Activated T-helper 17 cell treated with anti-CD3 and anti-CD28 coated beads, Interleukin-2, amount 50 U/mL, for 72 hours (primary cell): ENCODE results near the gene CCR8. TPM values are rescaled to one million over a fixed set of nuclear protein-coding genes. Genes with fewer than 3 reads are reported as not detected.
A peak's percentile ranks its signal among the peaks of the same experiment; 100 is the strongest.

Source experiments
- ATAC-seq: fragments of 150-1000 bp; cut with Tn5 transposase; replicated peaks from 2 replicates; pipeline ENCODE4 v1.10.0; 2021; ENCODE audit warnings: mild to moderate bottlenecking, moderate library complexity
- H3K27ac Mint-ChIP-seq: one replicate; pipeline ENCODE4 v1.8.0; 2022; ENCODE audit warnings: mixed read lengths
- H3K27me3 Mint-ChIP-seq: one replicate; pipeline ENCODE4 v1.8.0; 2022; ENCODE audit warnings: mixed read lengths
- H3K36me3 Mint-ChIP-seq: one replicate; pipeline ENCODE4 v1.8.0; 2022; ENCODE audit warnings: low read depth, mild to moderate bottlenecking, mixed read lengths
- H3K4me1 Mint-ChIP-seq: one replicate; pipeline ENCODE4 v1.8.0; 2022; ENCODE audit warnings: mixed read lengths
- H3K4me3 Mint-ChIP-seq: one replicate; pipeline ENCODE4 v1.8.0; 2022; ENCODE audit warnings: mild to moderate bottlenecking, mixed read lengths
- H3K9me3 Mint-ChIP-seq: one replicate; pipeline ENCODE4 v1.8.0; 2022; ENCODE audit warnings: mixed read lengths
- total RNA-seq, 2 donors: library from RNA; stranded (reverse); gene quantifications; one replicate each; pipeline ENCODE4 v1.2.3, GENCODE V29; 2022

The CCR8 gene
- total RNA-seq, 2 donors from 2014 or later: 0.87 to 10.2 TPM

- Mint-ChIP-seq H3K27ac (no peak overlapping the region), H3K9me3 (no peaks in the 10 kb centered on the region), H3K4me1 (peaks cover 27% of the 10 kb centered on the region), H3K27me3 (no peaks in the 10 kb centered on the region), H3K36me3 (no peaks in the 10 kb centered on the region), H3K4me3 (no peak overlapping the region)
- peak; percentile 73 for ATAC-seq
These were observed 4.3 kb upstream of the CCR8 start for GRCh38 chr3:39325236-39325635.

GRCh38 chr3:39327053-39327745 is 2.3 kb upstream of the CCR8 start:
- Mint-ChIP-seq H3K27ac (peak overlapping the region; percentile 89), H3K9me3 (no peaks in the 10 kb centered on the region), H3K4me1 (peaks cover 23% of the 10 kb centered on the region), H3K27me3 (no peaks in the 10 kb centered on the region), H3K36me3 (no peaks in the 10 kb centered on the region), H3K4me3 (peak overlapping the region; percentile 51)
- peak; percentile 2 for ATAC-seq

- no peaks in the 10 kb centered on the region for H3K27me3 Mint-ChIP-seq
- ATAC-seq: peak; percentile 89
- peak overlapping the region; percentile 51 for H3K4me3 Mint-ChIP-seq
- H3K4me1 Mint-ChIP-seq: peaks cover 23% of the 10 kb centered on the region
- peak overlapping the region; percentile 89 for H3K27ac Mint-ChIP-seq
- H3K36me3 Mint-ChIP-seq: no peaks in the 10 kb centered on the region
- no peaks in the 10 kb centered on the region for H3K9me3 Mint-ChIP-seq
These were observed 1.7 kb upstream of the CCR8 start for GRCh38 chr3:39327746-39328349.

- no peak for ATAC-seq
- Mint-ChIP-seq H3K4me1 (peaks cover 23% of the 10 kb centered on the region), H3K36me3 (no peaks in the 10 kb centered on the region)
These were observed 1.3 kb downstream of the CCR8 start for GRCh38 chr3:39330824-39331223.

GRCh38 chr3:39332525-39332924 is 3.0 kb downstream of the CCR8 start:
- ATAC-seq: no peak
- Mint-ChIP-seq H3K27me3 (peaks cover 4% of the 10 kb centered on the region), H3K9me3 (no peaks in the 10 kb centered on the region), H3K36me3 (no peaks in the 10 kb centered on the region), H3K27ac (no peak overlapping the region), H3K4me3 (no peak overlapping the region), H3K4me1 (peaks cover 16% of the 10 kb centered on the region)

More at GRCh38 chr3:39330824-39331223, 1.3 kb downstream of the CCR8 start:
- no peak overlapping the region for H3K27ac Mint-ChIP-seq
- peaks cover 4% of the 10 kb centered on the region for H3K27me3 Mint-ChIP-seq
- H3K9me3 Mint-ChIP-seq: no peaks in the 10 kb centered on the region
- no peak overlapping the region for H3K4me3 Mint-ChIP-seq

GRCh38 chr3:39333607-39334006 is 4.1 kb downstream of the CCR8 start:
- H3K4me3 Mint-ChIP-seq: no peak overlapping the region
- no peak for ATAC-seq
- H3K9me3 Mint-ChIP-seq: no peaks in the 10 kb centered on the region
- H3K27me3 Mint-ChIP-seq: peaks cover 4% of the 10 kb centered on the region
- H3K36me3 Mint-ChIP-seq: no peaks in the 10 kb centered on the region
- H3K27ac Mint-ChIP-seq: no peak overlapping the region
- H3K4me1 Mint-ChIP-seq: peaks cover 6% of the 10 kb centered on the region

GRCh38 chr3:39334205-39334604 is 4.7 kb downstream of the CCR8 start:
- no peaks in the 10 kb centered on the region for H3K9me3 Mint-ChIP-seq
- H3K4me1 Mint-ChIP-seq: peaks cover 5% of the 10 kb centered on the region
- ATAC-seq: no peak
- no peaks in the 10 kb centered on the region for H3K36me3 Mint-ChIP-seq
- H3K4me3 Mint-ChIP-seq: no peak overlapping the region
- H3K27ac Mint-ChIP-seq: no peak overlapping the region
- peaks cover 4% of the 10 kb centered on the region for H3K27me3 Mint-ChIP-seq

GRCh38 chr3:39338201-39338600 is 8.7 kb downstream of the CCR8 start:
- no peaks in the 10 kb centered on the region for H3K9me3 Mint-ChIP-seq
- no peak overlapping the region for H3K27ac Mint-ChIP-seq
- H3K36me3 Mint-ChIP-seq: no peaks in the 10 kb centered on the region
- peaks cover 2% of the 10 kb centered on the region for H3K4me1 Mint-ChIP-seq
- ATAC-seq: no peak
- H3K27me3 Mint-ChIP-seq: peaks cover 4% of the 10 kb centered on the region
- no peak overlapping the region for H3K4me3 Mint-ChIP-seq

GRCh38 chr3:39339086-39339485 is 9.6 kb downstream of the CCR8 start:
- no peaks in the 10 kb centered on the region for H3K36me3 Mint-ChIP-seq
- no peaks in the 10 kb centered on the region for H3K9me3 Mint-ChIP-seq
- no peak overlapping the region for H3K27ac Mint-ChIP-seq
- ATAC-seq: no peak
- peaks cover 4% of the 10 kb centered on the region for H3K27me3 Mint-ChIP-seq
- no peak overlapping the region for H3K4me3 Mint-ChIP-seq
- peaks cover 7% of the 10 kb centered on the region for H3K4me1 Mint-ChIP-seq

GRCh38 chr3:39343076-39343717 is 13.7 kb downstream of the CCR8 start:
- Mint-ChIP-seq H3K4me3 (no peak overlapping the region), H3K36me3 (no peaks in the 10 kb centered on the region), H3K9me3 (no peaks in the 10 kb centered on the region), H3K4me1 (peaks cover 19% of the 10 kb centered on the region), H3K27ac (peak overlapping the region; percentile 54), H3K27me3 (no peaks in the 10 kb centered on the region)
- peak; percentile 52 for ATAC-seq

GRCh38 chr3:39343760-39344159 is 14.3 kb downstream of the CCR8 start:
- peak; percentile 58 for ATAC-seq
- H3K9me3 Mint-ChIP-seq: no peaks in the 10 kb centered on the region
- peaks cover 19% of the 10 kb centered on the region for H3K4me1 Mint-ChIP-seq
- H3K27me3 Mint-ChIP-seq: no peaks in the 10 kb centered on the region
- peak overlapping the region; percentile 54 for H3K27ac Mint-ChIP-seq
- H3K36me3 Mint-ChIP-seq: no peaks in the 10 kb centered on the region
- no peak overlapping the region for H3K4me3 Mint-ChIP-seq

- no peak for ATAC-seq
- no peak overlapping the region for H3K27ac Mint-ChIP-seq
- no peaks in the 10 kb centered on the region for H3K36me3 Mint-ChIP-seq
- no peaks in the 10 kb centered on the region for H3K9me3 Mint-ChIP-seq
- no peak overlapping the region for H3K4me3 Mint-ChIP-seq
- peaks cover 19% of the 10 kb centered on the region for H3K4me1 Mint-ChIP-seq
- H3K27me3 Mint-ChIP-seq: no peaks in the 10 kb centered on the region
These were observed 15.3 kb downstream of the CCR8 start for GRCh38 chr3:39344746-39345344.

GRCh38 chr3:39346785-39347585 is 17.5 kb downstream of the CCR8 start:
- Mint-ChIP-seq H3K36me3 (no peaks in the 10 kb centered on the region), H3K4me3 (peak overlapping the region; percentile 29), H3K27me3 (no peaks in the 10 kb centered on the region), H3K9me3 (no peaks in the 10 kb centered on the region), H3K4me1 (peaks cover 19% of the 10 kb centered on the region), H3K27ac (peak overlapping the region; percentile 62)
- peak; percentile 89 for ATAC-seq

- Mint-ChIP-seq H3K27me3 (no peaks in the 10 kb centered on the region), H3K4me3 (no peak overlapping the region), H3K9me3 (no peaks in the 10 kb centered on the region), H3K27ac (peak overlapping the region; percentile 44), H3K36me3 (no peaks in the 10 kb centered on the region), H3K4me1 (peaks cover 19% of the 10 kb centered on the region)
- no peak for ATAC-seq
These were observed 18.0 kb downstream of the CCR8 start for GRCh38 chr3:39347586-39347876.
